ENCODE results near the gene SAPCD2. TPM values are rescaled to one million over a fixed set of nuclear protein-coding genes. Genes with fewer than 3 reads are reported as not detected.
A peak's percentile ranks its signal among the peaks of the same experiment; 100 is the strongest.

The SAPCD2 gene
- total and polyA plus RNA-seq, 9 of the 15 experiments (the other 6 are each of a cell fraction or from before 2014, with no cell fraction given): 3.4 to 91.8 (median 18.8) TPM

DNA sequence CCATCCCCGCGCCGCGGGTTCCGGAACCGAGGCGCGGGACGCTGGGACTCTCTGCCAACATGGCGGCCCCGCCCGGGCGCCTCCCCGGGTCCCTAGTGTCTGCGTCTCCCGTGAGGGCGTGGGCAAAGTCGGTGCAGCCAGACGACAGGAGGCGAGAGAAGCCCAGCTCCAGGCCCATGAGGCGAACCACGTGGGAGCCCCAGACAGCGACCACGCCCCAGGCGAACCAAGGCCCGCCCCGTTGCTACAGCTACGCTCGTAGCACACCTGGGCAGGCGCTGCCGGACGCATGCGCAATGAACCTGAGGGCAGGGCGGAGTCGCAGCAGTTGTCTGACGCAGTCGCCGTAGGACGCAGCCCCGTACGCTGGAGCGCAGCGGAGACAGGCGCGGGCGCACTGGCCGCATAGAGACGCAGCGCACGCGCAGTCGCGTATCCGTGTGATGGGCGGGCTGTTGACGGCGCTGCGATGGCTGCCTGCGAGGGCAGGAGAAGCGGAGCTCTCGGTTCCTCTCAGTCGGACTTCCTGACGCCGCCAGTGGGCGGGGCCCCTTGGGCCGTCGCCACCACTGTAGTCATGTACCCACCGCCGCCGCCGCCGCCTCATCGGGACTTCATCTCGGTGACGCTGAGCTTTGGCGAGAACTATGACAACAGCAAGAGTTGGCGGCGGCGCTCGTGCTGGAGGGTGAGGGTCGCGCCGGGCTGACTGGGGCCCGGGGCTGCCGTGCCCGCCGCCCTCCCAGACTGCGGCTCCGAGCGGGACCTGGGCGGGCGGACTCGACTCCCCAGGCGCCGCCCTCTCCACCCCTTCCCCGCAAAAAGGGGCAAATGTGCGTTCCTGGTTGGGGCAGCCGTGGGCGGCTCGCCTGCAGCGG, 16.4 kb upstream of the SAPCD2 start, which contains the start of gene MAN1B1 (continued):
- TF ChIP-seq HSF4 (CRISPR knock-in tag; IDR thresholded peaks at IDR 0.05; ENCODE audit: borderline replicate concordance): no peak
- TF ChIP-seq PTBP1 (IDR thresholded peaks at IDR 0.05; ENCODE audit: low read depth, low read length): no peak
- TF ChIP-seq, protein P1, sequence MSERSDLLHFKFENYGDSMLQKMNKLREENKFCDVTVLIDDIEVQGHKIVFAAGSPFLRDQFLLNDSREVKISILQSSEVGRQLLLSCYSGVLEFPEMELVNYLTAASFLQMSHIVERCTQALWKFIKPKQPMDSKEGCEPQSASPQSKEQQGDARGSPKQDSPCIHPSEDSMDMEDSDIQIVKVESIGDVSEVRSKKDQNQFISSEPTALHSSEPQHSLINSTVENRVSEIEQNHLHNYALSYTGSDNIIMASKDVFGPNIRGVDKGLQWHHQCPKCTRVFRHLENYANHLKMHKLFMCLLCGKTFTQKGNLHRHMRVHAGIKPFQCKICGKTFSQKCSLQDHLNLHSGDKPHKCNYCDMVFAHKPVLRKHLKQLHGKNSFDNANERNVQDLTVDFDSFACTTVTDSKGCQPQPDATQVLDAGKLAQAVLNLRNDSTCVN (CRISPR knock-in tag; IDR thresholded peaks at IDR 0.05): no peak
- no peak for TF ChIP-seq TAF7 (tag; IDR thresholded peaks at IDR 0.05)
- TF ChIP-seq, protein P2, sequence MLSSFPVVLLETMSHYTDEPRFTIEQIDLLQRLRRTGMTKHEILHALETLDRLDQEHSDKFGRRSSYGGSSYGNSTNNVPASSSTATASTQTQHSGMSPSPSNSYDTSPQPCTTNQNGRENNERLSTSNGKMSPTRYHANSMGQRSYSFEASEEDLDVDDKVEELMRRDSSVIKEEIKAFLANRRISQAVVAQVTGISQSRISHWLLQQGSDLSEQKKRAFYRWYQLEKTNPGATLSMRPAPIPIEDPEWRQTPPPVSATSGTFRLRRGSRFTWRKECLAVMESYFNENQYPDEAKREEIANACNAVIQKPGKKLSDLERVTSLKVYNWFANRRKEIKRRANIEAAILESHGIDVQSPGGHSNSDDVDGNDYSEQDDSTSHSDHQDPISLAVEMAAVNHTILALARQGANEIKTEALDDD (IDR thresholded peaks at IDR 0.05): no peak
- no peak for TF ChIP-seq SMAD3 (CRISPR knock-in tag; conservative IDR thresholded peaks at IDR 0.05)
- TF ChIP-seq, protein P3, sequence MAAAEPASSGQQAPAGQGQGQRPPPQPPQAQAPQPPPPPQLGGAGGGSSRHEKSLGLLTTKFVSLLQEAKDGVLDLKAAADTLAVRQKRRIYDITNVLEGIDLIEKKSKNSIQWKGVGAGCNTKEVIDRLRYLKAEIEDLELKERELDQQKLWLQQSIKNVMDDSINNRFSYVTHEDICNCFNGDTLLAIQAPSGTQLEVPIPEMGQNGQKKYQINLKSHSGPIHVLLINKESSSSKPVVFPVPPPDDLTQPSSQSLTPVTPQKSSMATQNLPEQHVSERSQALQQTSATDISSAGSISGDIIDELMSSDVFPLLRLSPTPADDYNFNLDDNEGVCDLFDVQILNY (CRISPR knock-in tag; IDR thresholded peaks at IDR 0.05): 0 out of 2 replicates have a peak, but pooled peaks have one; percentile 39
- TF ChIP-seq, protein P4, sequence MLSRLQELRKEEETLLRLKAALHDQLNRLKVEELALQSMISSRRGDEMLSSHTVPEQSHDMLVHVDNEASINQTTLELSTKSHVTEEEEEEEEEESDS (CRISPR knock-in tag; IDR thresholded peaks at IDR 0.05): no peak
- TF ChIP-seq SRSF7 (optimal IDR thresholded peaks at IDR 0.05; ENCODE audit: low read depth, low read length): no peak
- TF ChIP-seq ZNF311 (CRISPR knock-in tag; IDR thresholded peaks at IDR 0.05): no peak
- TF ChIP-seq SLC30A9 (CRISPR knock-in tag; IDR thresholded peaks at IDR 0.05): no peak
- no peak for TF ChIP-seq NFE2 (IDR thresholded peaks at IDR 0.05; ENCODE audit: low read depth)
- TF ChIP-seq, protein P5, sequence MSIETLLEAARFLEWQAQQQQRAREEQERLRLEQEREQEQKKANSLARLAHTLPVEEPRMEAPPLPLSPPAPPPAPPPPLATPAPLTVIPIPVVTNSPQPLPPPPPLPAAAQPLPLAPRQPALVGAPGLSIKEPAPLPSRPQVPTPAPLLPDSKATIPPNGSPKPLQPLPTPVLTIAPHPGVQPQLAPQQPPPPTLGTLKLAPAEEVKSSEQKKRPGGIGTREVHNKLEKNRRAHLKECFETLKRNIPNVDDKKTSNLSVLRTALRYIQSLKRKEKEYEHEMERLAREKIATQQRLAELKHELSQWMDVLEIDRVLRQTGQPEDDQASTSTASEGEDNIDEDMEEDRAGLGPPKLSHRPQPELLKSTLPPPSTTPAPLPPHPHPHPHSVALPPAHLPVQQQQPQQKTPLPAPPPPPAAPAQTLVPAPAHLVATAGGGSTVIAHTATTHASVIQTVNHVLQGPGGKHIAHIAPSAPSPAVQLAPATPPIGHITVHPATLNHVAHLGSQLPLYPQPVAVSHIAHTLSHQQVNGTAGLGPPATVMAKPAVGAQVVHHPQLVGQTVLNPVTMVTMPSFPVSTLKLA (conservative IDR thresholded peaks at IDR 0.05): peak; percentile 98 to 99
- TF ChIP-seq, protein P6, sequence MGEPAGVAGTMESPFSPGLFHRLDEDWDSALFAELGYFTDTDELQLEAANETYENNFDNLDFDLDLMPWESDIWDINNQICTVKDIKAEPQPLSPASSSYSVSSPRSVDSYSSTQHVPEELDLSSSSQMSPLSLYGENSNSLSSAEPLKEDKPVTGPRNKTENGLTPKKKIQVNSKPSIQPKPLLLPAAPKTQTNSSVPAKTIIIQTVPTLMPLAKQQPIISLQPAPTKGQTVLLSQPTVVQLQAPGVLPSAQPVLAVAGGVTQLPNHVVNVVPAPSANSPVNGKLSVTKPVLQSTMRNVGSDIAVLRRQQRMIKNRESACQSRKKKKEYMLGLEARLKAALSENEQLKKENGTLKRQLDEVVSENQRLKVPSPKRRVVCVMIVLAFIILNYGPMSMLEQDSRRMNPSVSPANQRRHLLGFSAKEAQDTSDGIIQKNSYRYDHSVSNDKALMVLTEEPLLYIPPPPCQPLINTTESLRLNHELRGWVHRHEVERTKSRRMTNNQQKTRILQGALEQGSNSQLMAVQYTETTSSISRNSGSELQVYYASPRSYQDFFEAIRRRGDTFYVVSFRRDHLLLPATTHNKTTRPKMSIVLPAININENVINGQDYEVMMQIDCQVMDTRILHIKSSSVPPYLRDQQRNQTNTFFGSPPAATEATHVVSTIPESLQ (CRISPR knock-in tag; IDR thresholded peaks at IDR 0.05): no peak
- TF ChIP-seq HDGF (IDR thresholded peaks at IDR 0.05): no peak
- peak; percentile 69 for TF ChIP-seq POU5F1 (IDR thresholded peaks at IDR 0.05; ENCODE audit: borderline replicate concordance, low read depth, low read length, partially characterized antibody)
- peak; percentile 0; the same call in 1 of the 2 replicates for TF ChIP-seq PML (IDR thresholded peaks at IDR 0.05; ENCODE audit: low read length)

Measured in K562 (cell line).